OCI-LY7 (cell line): ENCODE results near the gene ROS1. TPM values are rescaled to one million over a fixed set of nuclear protein-coding genes. Genes with fewer than 3 reads are reported as not detected.
"Not testable (repeated sequence)": the region's sequence is repeated elsewhere in the genome, so short reads cannot be mapped to it uniquely, and the experiment has no call there.

ENCODE experiments used
- BruUV-seq: library from RNA; stranded (reverse); fragments of 400-500 nt; replicated peaks from 2 replicates; lab custom pipeline; 2021; lab: Mats Ljungman, UMichigan
- CTCF ChIA-PET: fragments of 300-600 bp; sonication (Branson Sonifier 250); formaldehyde crosslinking; loops from one replicate; lab custom pipeline; 2022; ENCODE audit warnings: antibody characterized with exemption; ENCODE audit not compliant: unreplicated experiment; lab: Charles Lee
- POLR2A ChIA-PET: fragments of 300-600 bp; sonication (Branson Sonifier 250); formaldehyde crosslinking; loops from one replicate; lab custom pipeline; 2022; ENCODE audit warnings: antibody characterized with exemption; lab: Charles Lee
- DNase-seq: peaks from one replicate; pipeline ENCODE4 v3.0.0-alpha.2; 2015; ENCODE audit warnings: low spot score
- H2AFZ ChIP-seq: fragments of 200-600 bp; sonication (generic), shearing (Covaris generic); 2 replicates; pipeline ENCODE4 v1.6.1; 2014; ENCODE audit warnings: mild to moderate bottlenecking, antibody characterized with exemption, low read length, moderate library complexity
- H3K27ac ChIP-seq: fragments of 200-600 bp; sonication (generic); 2 replicates; pipeline ENCODE4 v1.5.1; 2014; ENCODE audit warnings: mixed run types, low read depth, mild to moderate bottlenecking, moderate library complexity, low read length, inconsistent platforms; ENCODE audit not compliant: poor library complexity, severe bottlenecking
- H3K36me3 ChIP-seq: fragments of 200-600 bp; sonication (generic); 2 replicates; pipeline ENCODE4 v1.6.1; 2014; ENCODE audit warnings: mild to moderate bottlenecking, antibody characterized with exemption, low read length, moderate library complexity, mixed read lengths; ENCODE audit not compliant: insufficient read depth
- H3K4me1 ChIP-seq: fragments of 200-600 bp; sonication (generic); 2 replicates; pipeline ENCODE4 v1.5.1; 2014; ENCODE audit warnings: mild to moderate bottlenecking, low read length; ENCODE audit not compliant: insufficient read depth, poor library complexity, severe bottlenecking
- H3K4me2 ChIP-seq: fragments of 200-600 bp; sonication (generic); 2 replicates; pipeline ENCODE4 v1.6.1; 2014; ENCODE audit warnings: mild to moderate bottlenecking, low read length
- H3K4me3 ChIP-seq: fragments of 200-600 bp; sonication (generic); 2 replicates; pipeline ENCODE4 v1.5.1; 2014; ENCODE audit warnings: mild to moderate bottlenecking, low read depth, low read length; ENCODE audit not compliant: poor library complexity, severe bottlenecking
- H3K79me2 ChIP-seq: fragments of 200-600 bp; sonication (generic); 2 replicates; pipeline ENCODE4 v1.6.1; 2016; ENCODE audit warnings: low read depth, mild to moderate bottlenecking, low read length, moderate library complexity, mixed read lengths; ENCODE audit not compliant: insufficient read depth
- H3K9me2 ChIP-seq: fragments of 200-600 bp; sonication (generic); 2 replicates; pipeline ENCODE4 v1.6.1; 2016; ENCODE audit warnings: mild to moderate bottlenecking, low read length, mixed read lengths; ENCODE audit not compliant: insufficient read depth
- H3K9me3 ChIP-seq: fragments of 200-600 bp; sonication (generic); 2 replicates; pipeline ENCODE4 v1.6.1; 2014; ENCODE audit warnings: mild to moderate bottlenecking, mixed run types, low read length, mixed read lengths
- H4K20me1 ChIP-seq: fragments of 200-600 bp; sonication (generic); 2 replicates; pipeline ENCODE4 v1.6.1; 2014; ENCODE audit warnings: mild to moderate bottlenecking, antibody characterized with exemption, low read length, moderate library complexity, mixed read lengths; ENCODE audit not compliant: insufficient read depth
- intact Hi-C: fragments of 100-400 bp; cut with micrococcal nuclease; formaldehyde crosslinking; loops from one replicate; pipeline ENCODE4 v1.10.0; 2022; ENCODE audit not compliant: unreplicated experiment
- small RNA-seq: library from RNA; depleted of rRNA; stranded (forward); fragments of <200 nt; gene quantifications from one replicate; pipeline ENCODE3, GENCODE V24; 2014
- total RNA-seq, 2 experiments: library from RNA; depleted of rRNA in 1 of 2; stranded (reverse); fragments of >200 nt in 1 of 2; shearing (Covaris generic) in 1 of 2; gene quantifications; 2 replicates each; pipeline ENCODE4 v1.2.3, GENCODE V29; 2014 to 2022

Gene ROS1
- total RNA-seq, 2 experiments from 2014 or later = not detected

- H3K27ac ChIP-seq, POLR2A ChIA-PET, H3K4me2 ChIP-seq, H4K20me1 ChIP-seq, H2AFZ ChIP-seq, CTCF ChIA-PET, H3K79me2 ChIP-seq, BruUV-seq, H3K4me1 ChIP-seq, H3K9me3 ChIP-seq, DNase-seq, intact Hi-C loops, H3K9me2 ChIP-seq, H3K4me3 ChIP-seq, H3K36me3 ChIP-seq: not testable (repeated sequence)
These were observed 181.2 kb downstream of the ROS1 start for GRCh38 chr6:117244571-117244970.

Small RNAs within 50 kb of the gene (small RNA-seq; reads per million reads assigned to genes)
- gene RN7SKP18 (not detected), gene RNU6-253P (not detected)

Other genes starting within 250 kb of the ROS1 start
- gene VGLL2, start 160.4 kb downstream of the ROS1 start, total RNA-seq (2014; rRNA removed; shearing (Covaris generic)) = not detected in 2 replicates
- gene VGLL2, start 160.4 kb downstream of the ROS1 start, total RNA-seq (2022) = not detected in 2 replicates
- gene DCBLD1, start 56.7 kb upstream of the ROS1 start, total RNA-seq (2014; rRNA removed; shearing (Covaris generic)) = not detected in 2 replicates
- gene DCBLD1, start 56.7 kb upstream of the ROS1 start, total RNA-seq (2022) = 0.08 and 0.39 TPM in 2 replicates
- 20.1 and 21.0 TPM in 2 replicates for gene GOPC, start 176.6 kb upstream of the ROS1 start, total RNA-seq (2014; rRNA removed; shearing (Covaris generic))
- 29.1 and 30.1 TPM in 2 replicates for gene GOPC, start 176.6 kb upstream of the ROS1 start, total RNA-seq (2022)
- 8.9 and 9.8 TPM in 2 replicates for gene NUS1, start 249.5 kb upstream of the ROS1 start, total RNA-seq (2014; rRNA removed; shearing (Covaris generic))
- 34.0 and 35.7 TPM in 2 replicates for gene NUS1, start 249.5 kb upstream of the ROS1 start, total RNA-seq (2022)